ENCODE data around the gene CSMD2.

The CSMD2 gene

DNA sequence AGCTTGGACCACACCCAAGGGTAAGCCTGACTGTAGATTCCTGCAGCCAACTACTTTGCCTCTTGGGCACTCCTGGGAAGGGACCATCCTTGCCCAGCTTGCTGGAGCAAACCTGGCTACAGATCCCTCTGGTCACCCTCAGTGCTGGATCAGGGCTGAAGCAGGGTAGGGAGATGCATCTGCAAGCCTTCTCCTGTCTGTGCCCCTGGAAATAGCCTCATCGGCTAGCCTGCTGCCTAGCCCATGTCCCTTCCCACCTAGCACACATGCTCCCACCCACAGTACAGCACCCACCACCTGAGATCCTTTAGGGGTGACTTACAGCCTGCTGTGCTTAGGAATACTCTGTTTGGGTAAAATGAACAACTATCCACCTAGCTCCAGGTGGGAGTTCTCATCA lies 478.5 kb downstream of the CSMD2 start:
- no peak for ATAC-seq
- TF ChIP-seq, protein P1, sequence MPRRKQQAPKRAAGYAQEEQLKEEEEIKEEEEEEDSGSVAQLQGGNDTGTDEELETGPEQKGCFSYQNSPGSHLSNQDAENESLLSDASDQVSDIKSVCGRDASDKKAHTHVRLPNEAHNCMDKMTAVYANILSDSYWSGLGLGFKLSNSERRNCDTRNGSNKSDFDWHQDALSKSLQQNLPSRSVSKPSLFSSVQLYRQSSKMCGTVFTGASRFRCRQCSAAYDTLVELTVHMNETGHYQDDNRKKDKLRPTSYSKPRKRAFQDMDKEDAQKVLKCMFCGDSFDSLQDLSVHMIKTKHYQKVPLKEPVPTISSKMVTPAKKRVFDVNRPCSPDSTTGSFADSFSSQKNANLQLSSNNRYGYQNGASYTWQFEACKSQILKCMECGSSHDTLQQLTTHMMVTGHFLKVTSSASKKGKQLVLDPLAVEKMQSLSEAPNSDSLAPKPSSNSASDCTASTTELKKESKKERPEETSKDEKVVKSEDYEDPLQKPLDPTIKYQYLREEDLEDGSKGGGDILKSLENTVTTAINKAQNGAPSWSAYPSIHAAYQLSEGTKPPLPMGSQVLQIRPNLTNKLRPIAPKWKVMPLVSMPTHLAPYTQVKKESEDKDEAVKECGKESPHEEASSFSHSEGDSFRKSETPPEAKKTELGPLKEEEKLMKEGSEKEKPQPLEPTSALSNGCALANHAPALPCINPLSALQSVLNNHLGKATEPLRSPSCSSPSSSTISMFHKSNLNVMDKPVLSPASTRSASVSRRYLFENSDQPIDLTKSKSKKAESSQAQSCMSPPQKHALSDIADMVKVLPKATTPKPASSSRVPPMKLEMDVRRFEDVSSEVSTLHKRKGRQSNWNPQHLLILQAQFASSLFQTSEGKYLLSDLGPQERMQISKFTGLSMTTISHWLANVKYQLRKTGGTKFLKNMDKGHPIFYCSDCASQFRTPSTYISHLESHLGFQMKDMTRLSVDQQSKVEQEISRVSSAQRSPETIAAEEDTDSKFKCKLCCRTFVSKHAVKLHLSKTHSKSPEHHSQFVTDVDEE (CRISPR knock-in tag; IDR thresholded peaks at IDR 0.05), result no peak
- no peak for TF ChIP-seq ZNF565 (CRISPR knock-in tag; conservative IDR thresholded peaks at IDR 0.05; ENCODE audit: low read depth)
- TF ChIP-seq SNAI2 (CRISPR knock-in tag; IDR thresholded peaks at IDR 0.05), result no peak
- no peak for TF ChIP-seq CSDC2 (CRISPR knock-in tag; IDR thresholded peaks at IDR 0.05)
- TF ChIP-seq OSR1 (CRISPR knock-in tag; IDR thresholded peaks at IDR 0.05), result no peak
- no peak for TF ChIP-seq ESRRG (CRISPR knock-in tag; IDR thresholded peaks at IDR 0.05)
- TF ChIP-seq, protein P2, sequence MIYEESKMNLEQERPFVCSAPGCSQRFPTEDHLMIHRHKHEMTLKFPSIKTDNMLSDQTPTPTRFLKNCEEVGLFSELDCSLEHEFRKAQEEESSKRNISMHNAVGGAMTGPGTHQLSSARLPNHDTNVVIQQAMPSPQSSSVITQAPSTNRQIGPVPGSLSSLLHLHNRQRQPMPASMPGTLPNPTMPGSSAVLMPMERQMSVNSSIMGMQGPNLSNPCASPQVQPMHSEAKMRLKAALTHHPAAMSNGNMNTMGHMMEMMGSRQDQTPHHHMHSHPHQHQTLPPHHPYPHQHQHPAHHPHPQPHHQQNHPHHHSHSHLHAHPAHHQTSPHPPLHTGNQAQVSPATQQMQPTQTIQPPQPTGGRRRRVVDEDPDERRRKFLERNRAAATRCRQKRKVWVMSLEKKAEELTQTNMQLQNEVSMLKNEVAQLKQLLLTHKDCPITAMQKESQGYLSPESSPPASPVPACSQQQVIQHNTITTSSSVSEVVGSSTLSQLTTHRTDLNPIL (CRISPR knock-in tag; IDR thresholded peaks at IDR 0.05; ENCODE audit: low read depth), result no peak
- no peak for TF ChIP-seq TCF4 (CRISPR knock-in tag; IDR thresholded peaks at IDR 0.05; ENCODE audit: borderline replicate concordance)

DNA sequence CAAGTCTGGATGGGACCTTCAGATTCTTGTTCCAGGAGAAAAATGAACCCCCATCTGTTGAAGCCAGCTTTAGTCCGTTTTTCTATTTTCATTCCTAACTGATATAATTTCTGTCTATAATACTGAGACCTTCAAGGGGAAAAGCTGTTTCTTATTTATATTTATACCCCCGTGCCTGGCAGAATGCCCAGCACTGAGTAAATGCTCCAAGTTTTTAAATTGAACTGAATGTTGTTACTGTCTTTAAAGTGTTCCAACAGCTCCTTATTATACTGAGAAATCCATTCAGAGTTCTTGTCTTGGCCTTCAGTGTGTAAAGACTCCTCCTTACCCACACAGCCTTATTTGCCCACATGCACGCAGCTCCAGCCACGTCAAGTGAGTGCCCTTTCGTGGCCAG lies 479.8 kb downstream of the CSMD2 start:
- TF ChIP-seq, protein P2 (CRISPR knock-in tag; IDR thresholded peaks at IDR 0.05; ENCODE audit: low read depth), result no peak
- TF ChIP-seq ZNF8 (CRISPR knock-in tag; IDR thresholded peaks at IDR 0.05), result no peak
- TF ChIP-seq, protein P3, sequence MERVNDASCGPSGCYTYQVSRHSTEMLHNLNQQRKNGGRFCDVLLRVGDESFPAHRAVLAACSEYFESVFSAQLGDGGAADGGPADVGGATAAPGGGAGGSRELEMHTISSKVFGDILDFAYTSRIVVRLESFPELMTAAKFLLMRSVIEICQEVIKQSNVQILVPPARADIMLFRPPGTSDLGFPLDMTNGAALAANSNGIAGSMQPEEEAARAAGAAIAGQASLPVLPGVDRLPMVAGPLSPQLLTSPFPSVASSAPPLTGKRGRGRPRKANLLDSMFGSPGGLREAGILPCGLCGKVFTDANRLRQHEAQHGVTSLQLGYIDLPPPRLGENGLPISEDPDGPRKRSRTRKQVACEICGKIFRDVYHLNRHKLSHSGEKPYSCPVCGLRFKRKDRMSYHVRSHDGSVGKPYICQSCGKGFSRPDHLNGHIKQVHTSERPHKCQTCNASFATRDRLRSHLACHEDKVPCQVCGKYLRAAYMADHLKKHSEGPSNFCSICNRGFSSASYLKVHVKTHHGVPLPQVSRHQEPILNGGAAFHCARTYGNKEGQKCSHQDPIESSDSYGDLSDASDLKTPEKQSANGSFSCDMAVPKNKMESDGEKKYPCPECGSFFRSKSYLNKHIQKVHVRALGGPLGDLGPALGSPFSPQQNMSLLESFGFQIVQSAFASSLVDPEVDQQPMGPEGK (CRISPR knock-in tag; IDR thresholded peaks at IDR 0.05; ENCODE audit: borderline replicate concordance), result no peak
- no peak for ATAC-seq

DNA sequence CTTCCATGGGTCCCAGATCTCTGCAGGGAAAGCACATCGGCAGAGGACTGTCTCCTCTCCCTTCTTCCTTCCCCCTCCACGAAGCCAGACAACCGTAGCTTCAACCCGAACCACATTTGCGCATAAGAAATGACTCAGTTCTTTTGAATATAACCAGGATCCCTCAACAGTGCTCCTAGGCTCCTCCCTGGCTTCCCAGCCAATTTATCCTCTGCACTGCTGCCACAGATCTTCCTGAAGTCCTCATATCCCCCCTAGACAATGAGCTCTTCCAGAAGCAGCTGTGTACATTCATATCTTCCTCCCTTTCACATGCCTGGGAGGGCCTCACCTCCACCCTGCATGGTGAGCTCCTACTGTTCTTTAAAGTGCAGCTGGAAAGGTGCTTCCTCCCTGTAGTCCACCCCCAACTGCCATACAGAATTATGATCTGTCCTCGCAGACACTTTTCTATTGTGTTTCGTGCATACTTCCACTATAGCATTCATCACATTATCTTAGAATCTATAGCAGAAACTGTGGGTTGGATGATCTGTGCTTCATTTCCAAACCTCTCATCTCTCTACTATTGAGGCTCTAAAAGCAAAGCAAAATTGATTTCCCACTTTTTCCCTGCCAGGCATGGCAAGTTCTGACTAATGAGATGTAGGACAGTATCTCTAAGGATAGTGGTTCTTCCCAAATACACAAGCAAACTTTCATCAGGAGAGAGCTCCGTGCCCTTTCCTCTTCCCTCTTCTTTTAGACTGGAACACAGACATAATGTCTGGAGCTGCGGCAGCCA lies 480.4 kb downstream of the CSMD2 start:
- ATAC-seq, result no peak
- TF ChIP-seq, protein P2 (CRISPR knock-in tag; IDR thresholded peaks at IDR 0.05; ENCODE audit: low read depth), result no peak
- no peak for TF ChIP-seq ESRRG (CRISPR knock-in tag; IDR thresholded peaks at IDR 0.05)
- TF ChIP-seq, protein P3 (CRISPR knock-in tag; IDR thresholded peaks at IDR 0.05; ENCODE audit: borderline replicate concordance), result no peak
- TF ChIP-seq, protein P4, sequence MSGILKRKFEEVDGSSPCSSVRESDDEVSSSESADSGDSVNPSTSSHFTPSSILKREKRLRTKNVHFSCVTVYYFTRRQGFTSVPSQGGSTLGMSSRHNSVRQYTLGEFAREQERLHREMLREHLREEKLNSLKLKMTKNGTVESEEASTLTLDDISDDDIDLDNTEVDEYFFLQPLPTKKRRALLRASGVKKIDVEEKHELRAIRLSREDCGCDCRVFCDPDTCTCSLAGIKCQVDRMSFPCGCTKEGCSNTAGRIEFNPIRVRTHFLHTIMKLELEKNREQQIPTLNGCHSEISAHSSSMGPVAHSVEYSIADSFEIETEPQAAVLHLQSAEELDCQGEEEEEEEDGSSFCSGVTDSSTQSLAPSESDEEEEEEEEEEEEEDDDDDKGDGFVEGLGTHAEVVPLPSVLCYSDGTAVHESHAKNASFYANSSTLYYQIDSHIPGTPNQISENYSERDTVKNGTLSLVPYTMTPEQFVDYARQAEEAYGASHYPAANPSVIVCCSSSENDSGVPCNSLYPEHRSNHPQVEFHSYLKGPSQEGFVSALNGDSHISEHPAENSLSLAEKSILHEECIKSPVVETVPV (CRISPR knock-in tag; IDR thresholded peaks at IDR 0.05), result no peak
- TF ChIP-seq PPARA (CRISPR knock-in tag; IDR thresholded peaks at IDR 0.05; ENCODE audit: borderline replicate concordance), result no peak
- no peak for TF ChIP-seq ZFP3 (CRISPR knock-in tag; IDR thresholded peaks at IDR 0.05)
- TF ChIP-seq, protein P5, sequence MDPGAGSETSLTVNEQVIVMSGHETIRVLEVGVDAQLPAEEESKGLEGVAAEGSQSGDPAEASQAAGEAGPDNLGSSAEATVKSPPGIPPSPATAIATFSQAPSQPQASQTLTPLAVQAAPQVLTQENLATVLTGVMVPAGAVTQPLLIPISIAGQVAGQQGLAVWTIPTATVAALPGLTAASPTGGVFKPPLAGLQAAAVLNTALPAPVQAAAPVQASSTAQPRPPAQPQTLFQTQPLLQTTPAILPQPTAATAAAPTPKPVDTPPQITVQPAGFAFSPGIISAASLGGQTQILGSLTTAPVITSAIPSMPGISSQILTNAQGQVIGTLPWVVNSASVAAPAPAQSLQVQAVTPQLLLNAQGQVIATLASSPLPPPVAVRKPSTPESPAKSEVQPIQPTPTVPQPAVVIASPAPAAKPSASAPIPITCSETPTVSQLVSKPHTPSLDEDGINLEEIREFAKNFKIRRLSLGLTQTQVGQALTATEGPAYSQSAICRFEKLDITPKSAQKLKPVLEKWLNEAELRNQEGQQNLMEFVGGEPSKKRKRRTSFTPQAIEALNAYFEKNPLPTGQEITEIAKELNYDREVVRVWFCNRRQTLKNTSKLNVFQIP (CRISPR knock-in tag; IDR thresholded peaks at IDR 0.05; ENCODE audit: borderline replicate concordance, low read depth), result no peak
- no peak for TF ChIP-seq ZNF565 (CRISPR knock-in tag; conservative IDR thresholded peaks at IDR 0.05; ENCODE audit: low read depth)
- TF ChIP-seq SNAI2 (CRISPR knock-in tag; IDR thresholded peaks at IDR 0.05), result no peak
- TF ChIP-seq ZNF8 (CRISPR knock-in tag; IDR thresholded peaks at IDR 0.05), result no peak
- TF ChIP-seq ZFP30 (CRISPR knock-in tag; IDR thresholded peaks at IDR 0.05), result no peak
- TF ChIP-seq GLIS3 (CRISPR knock-in tag; IDR thresholded peaks at IDR 0.05), result no peak
- TF ChIP-seq CSDC2 (CRISPR knock-in tag; IDR thresholded peaks at IDR 0.05), result no peak
- TF ChIP-seq ARNTL (CRISPR knock-in tag; IDR thresholded peaks at IDR 0.05; ENCODE audit: borderline replicate concordance, low read depth), result no peak
- TF ChIP-seq, protein P1 (CRISPR knock-in tag; IDR thresholded peaks at IDR 0.05), result no peak
- TF ChIP-seq OSR1 (CRISPR knock-in tag; IDR thresholded peaks at IDR 0.05), result no peak

Data from SK-N-SH treated with all-trans-retinoic acid at 6 μM for 48 hours (cell line).